SK-N-SH treated with all-trans-retinoic acid at 6 μM for 48 hours (cell line): ENCODE data around the gene IFIT5.

Source experiments
- ATAC-seq: fragments of 200-7000 bp; cut with Tn5 transposase; 3 replicates; pipeline ENCODE4 v1.9.1; 2020; ENCODE audit warnings: mild to moderate bottlenecking, moderate library complexity
- ARNTL ChIP-seq: fragments of 450-650 bp; formaldehyde crosslinking; IDR thresholded peaks from 2 replicates; pipeline ENCODE4 v1.5.0; 2020; ENCODE audit warnings: low read depth, mild to moderate bottlenecking, moderate library complexity, borderline replicate concordance
- CREB5 ChIP-seq: fragments of 250-450 bp; sonication (Bioruptor Pico); IDR thresholded peaks from 2 replicates; pipeline ENCODE4 v1.5.1; 2020; ENCODE audit warnings: low read depth, mild to moderate bottlenecking, moderate library complexity
- CSDC2 ChIP-seq: fragments of 250-450 bp; sonication (Bioruptor Pico); IDR thresholded peaks from 2 replicates; pipeline ENCODE4 v1.5.0; 2020; ENCODE audit warnings: mild to moderate bottlenecking, moderate library complexity
- ESRRG ChIP-seq: fragments of 250-450 bp; sonication (Bioruptor Pico); IDR thresholded peaks from 2 replicates; pipeline ENCODE4 v1.6.1; 2021; ENCODE audit warnings: mild to moderate bottlenecking
- GLIS3 ChIP-seq: fragments of 250-450 bp; sonication (Bioruptor Pico); IDR thresholded peaks from 2 replicates; pipeline ENCODE4 v1.5.0; 2020; ENCODE audit warnings: mild to moderate bottlenecking, moderate library complexity
- ISL1 ChIP-seq: fragments of 250-450 bp; sonication (Bioruptor Pico); IDR thresholded peaks from 2 replicates; pipeline ENCODE4 v2.1.2; 2022; ENCODE audit warnings: mild to moderate bottlenecking, moderate library complexity
- OSR1 ChIP-seq: fragments of 250-450 bp; sonication (Bioruptor Pico); IDR thresholded peaks from 2 replicates; pipeline ENCODE4 v1.8.0; 2022; ENCODE audit warnings: moderate library complexity, mild to moderate bottlenecking, inconsistent platforms
- PATZ1 ChIP-seq: fragments of 250-450 bp; sonication (Bioruptor Pico); IDR thresholded peaks from 2 replicates; pipeline ENCODE4 v1.8.0; 2020; ENCODE audit warnings: mild to moderate bottlenecking, moderate library complexity, borderline replicate concordance
- POU6F1 ChIP-seq: fragments of 250-450 bp; sonication (Bioruptor Pico); IDR thresholded peaks from 2 replicates; pipeline ENCODE4 v1.8.0; 2021; ENCODE audit warnings: low read depth, mild to moderate bottlenecking, moderate library complexity, borderline replicate concordance
- PPARA ChIP-seq: fragments of 250-450 bp; sonication (Bioruptor Pico); IDR thresholded peaks from 2 replicates; pipeline ENCODE4 v1.5.0; 2020; ENCODE audit warnings: mild to moderate bottlenecking, borderline replicate concordance
- SNAI2 ChIP-seq: fragments of 250-450 bp; sonication (Bioruptor Pico); IDR thresholded peaks from 2 replicates; pipeline ENCODE4 v1.5.0; 2020; ENCODE audit warnings: mild to moderate bottlenecking, moderate library complexity
- TCF4 ChIP-seq: fragments of 250-450 bp; sonication (Bioruptor Pico); IDR thresholded peaks from 2 replicates; pipeline ENCODE4 v1.8.0; 2021; ENCODE audit warnings: mild to moderate bottlenecking, moderate library complexity, borderline replicate concordance
- TOX ChIP-seq: fragments of 250-450 bp; sonication (Bioruptor Pico); IDR thresholded peaks from 2 replicates; pipeline ENCODE4 v1.8.0; 2021; ENCODE audit warnings: mild to moderate bottlenecking, moderate library complexity, borderline replicate concordance
- TSHZ2 ChIP-seq: fragments of 250-450 bp; sonication (Bioruptor Pico); IDR thresholded peaks from 2 replicates; pipeline ENCODE4 v1.5.0; 2020; ENCODE audit warnings: mild to moderate bottlenecking, moderate library complexity
- ZC3H10 ChIP-seq: fragments of 250-450 bp; sonication (Bioruptor Pico); IDR thresholded peaks from 2 replicates; pipeline ENCODE4 v1.5.1; 2021; ENCODE audit warnings: mild to moderate bottlenecking, moderate library complexity
- ZFP3 ChIP-seq: fragments of 250-450 bp; sonication (Bioruptor Pico); IDR thresholded peaks from 2 replicates; pipeline ENCODE4 v1.5.0; 2020; ENCODE audit warnings: mild to moderate bottlenecking, moderate library complexity
- ZFP30 ChIP-seq: fragments of 450-650 bp; formaldehyde crosslinking; IDR thresholded peaks from 2 replicates; pipeline ENCODE4 v1.5.0; 2022; ENCODE audit warnings: mild to moderate bottlenecking, moderate library complexity
- ZNF565 ChIP-seq: fragments of 450-650 bp; formaldehyde crosslinking; conservative IDR thresholded peaks from 2 replicates; pipeline ENCODE4 v1.5.0; 2020; ENCODE audit warnings: low read depth, mild to moderate bottlenecking, moderate library complexity
- ZNF70 ChIP-seq: fragments of 450-650 bp; formaldehyde crosslinking; IDR thresholded peaks from 2 replicates; pipeline ENCODE4 v1.5.0; 2020; ENCODE audit warnings: mild to moderate bottlenecking, moderate library complexity
- ZNF8 ChIP-seq: fragments of 450-650 bp; formaldehyde crosslinking; IDR thresholded peaks from 2 replicates; pipeline ENCODE4 v1.5.0; 2020; ENCODE audit warnings: mild to moderate bottlenecking, moderate library complexity

The IFIT5 gene

GRCh38 chr10:89413398-89413912 is 913 bp upstream of the IFIT5 start:
- TF ChIP-seq ISL1 = no peak
- TF ChIP-seq CREB5 (CRISPR knock-in tag) = no peak
- TF ChIP-seq GLIS3 (CRISPR knock-in tag) = no peak
- no peak for TF ChIP-seq TSHZ2
- TF ChIP-seq ZNF565 (CRISPR knock-in tag) = no peak
- TF ChIP-seq ZNF70 = no peak
- no peak for TF ChIP-seq ARNTL (CRISPR knock-in tag)
- TF ChIP-seq SNAI2 (CRISPR knock-in tag) = no peak
- TF ChIP-seq TOX = no peak
- no peak for TF ChIP-seq ZNF8 (CRISPR knock-in tag)
- TF ChIP-seq POU6F1 (CRISPR knock-in tag) = no peak
- TF ChIP-seq CSDC2 (CRISPR knock-in tag) = no peak
- TF ChIP-seq ZC3H10 = no peak
- no peak for ATAC-seq

GRCh38 chr10:89414879-89415821 is 782 bp downstream of the IFIT5 start:
- ATAC-seq = peak; percentile 80
- no peak for TF ChIP-seq ISL1
- TF ChIP-seq ZNF8 (CRISPR knock-in tag) = no peak
- TF ChIP-seq ZFP3 (CRISPR knock-in tag) = 0 out of 2 replicates have a peak, but pooled peaks have one; percentile 30
- no peak for TF ChIP-seq CREB5 (CRISPR knock-in tag)
- no peak for TF ChIP-seq ESRRG (CRISPR knock-in tag)
- TF ChIP-seq TSHZ2 = 0 out of 2 replicates have a peak, but pooled peaks have one; percentile 33
- no peak for TF ChIP-seq OSR1 (CRISPR knock-in tag)

- ATAC-seq = no peak
- TF ChIP-seq ISL1 (no peak), POU6F1 (CRISPR knock-in tag) (no peak), ZNF565 (CRISPR knock-in tag) (no peak), ZFP30 (CRISPR knock-in tag) (no peak), TOX (no peak), ZFP3 (CRISPR knock-in tag) (no peak), PPARA (CRISPR knock-in tag) (no peak), PATZ1 (no peak), CSDC2 (CRISPR knock-in tag) (no peak), TCF4 (CRISPR knock-in tag) (no peak)
These were observed 2.1 kb downstream of the IFIT5 start for GRCh38 chr10:89416465-89416864.
